Fibroblast of gingiva (primary cell): Measurements from ENCODE around the gene ACSBG1.

ENCODE experiments used
- DNase-seq: peaks from one replicate; pipeline ENCODE4 v3.0.0-alpha.2; 2011; ENCODE audit warnings: low read depth

Gene ACSBG1

GRCh38 chr15:78234515-78235040 is at the start of gene ACSBG1:
Gene ACSBG1 (minus strand): TSS chr15:78234565. CDS start chr15:78234501, 64 bp downstream.
- DNase-seq: no peak

GRCh38 chr15:78282324-78282723 is 48.0 kb upstream of the ACSBG1 start:
- DNase-seq: no peak

- DNase-seq: no peak
Measured at GRCh38 chr15:78280319-78281072, 46.1 kb upstream of the ACSBG1 start.

- DNase-seq: no peak
Measured at GRCh38 chr15:78276064-78276943, 41.9 kb upstream of the ACSBG1 start.

- no peak for DNase-seq
Measured at GRCh38 chr15:78274994-78275393, 40.6 kb upstream of the ACSBG1 start.

- no peak for DNase-seq
Measured at GRCh38 chr15:78272776-78273175, 38.4 kb upstream of the ACSBG1 start.

GRCh38 chr15:78272316-78272715 is 38.0 kb upstream of the ACSBG1 start:
- DNase-seq: no peak

- DNase-seq: no peak
Measured at GRCh38 chr15:78266806-78267205, 32.4 kb upstream of the ACSBG1 start.

- no peak for DNase-seq
Measured at GRCh38 chr15:78266229-78266628, 31.9 kb upstream of the ACSBG1 start.

GRCh38 chr15:78265752-78266224 is 31.4 kb upstream of the ACSBG1 start:
- DNase-seq: peak; percentile 8

GRCh38 chr15:78265137-78265460 is 30.7 kb upstream of the ACSBG1 start:
- no peak for DNase-seq

GRCh38 chr15:78264304-78265136 is 30.2 kb upstream of the ACSBG1 start, which contains the start of gene DNAJA4:
Gene DNAJA4 (plus strand): TSS chr15:78264562. CDS start chr15:78264764, 202 bp downstream.
- DNase-seq: peak; percentile 49

- DNase-seq: no peak
Measured at GRCh38 chr15:78263907-78264303, 29.5 kb upstream of the ACSBG1 start.

- no peak for DNase-seq
Measured at GRCh38 chr15:78263351-78263781, 29.0 kb upstream of the ACSBG1 start.

- DNase-seq: no peak
Measured at GRCh38 chr15:78261062-78261461, 26.7 kb upstream of the ACSBG1 start.

- DNase-seq: no peak
Measured at GRCh38 chr15:78260489-78260888, 26.1 kb upstream of the ACSBG1 start.

GRCh38 chr15:78259232-78259631 is 24.9 kb upstream of the ACSBG1 start:
- DNase-seq: no peak

GRCh38 chr15:78257681-78258080 is 23.3 kb upstream of the ACSBG1 start:
- no peak for DNase-seq

- no peak for DNase-seq
Measured at GRCh38 chr15:78256044-78256437, 21.7 kb upstream of the ACSBG1 start.

- DNase-seq: no peak
Measured at GRCh38 chr15:78255421-78256043, 21.2 kb upstream of the ACSBG1 start.

GRCh38 chr15:78251136-78251535 is 16.8 kb upstream of the ACSBG1 start:
- DNase-seq: no peak
